Left colon (tissue), 2 donors: ENCODE measurements around the gene CPLX1. TPM values are rescaled to one million over a fixed set of nuclear protein-coding genes. Genes with fewer than 3 reads are reported as not detected.
"Not testable (repeated sequence)": the region's sequence is repeated elsewhere in the genome, so short reads cannot be mapped to it uniquely, and the experiment has no call there.

Source experiments
- ATAC-seq: fragments of 200-7000 bp; cut with Tn5 transposase; one replicate; pipeline ENCODE4 v1.9.1; 2020; ENCODE audit warnings: mild to moderate bottlenecking, moderate library complexity
- DNase-seq, 2 donors: peaks; one replicate each; pipeline ENCODE4 v3.0.0-alpha.2; 2020
- intact Hi-C, 2 donors: fragments of 100-400 bp; cut with DNase I in 1 of 2; cut with micrococcal nuclease in 1 of 2; formaldehyde crosslinking; loops; one replicate each; pipeline versions ENCODE4 v1.11.2 to v1.14.0; 2022; cut with DNase I, micrococcal nuclease
- total RNA-seq, 2 donors: library from RNA; stranded (reverse); fragmentation: NEBNext Ultra II Directional; extraction: Animal tissue kit (Norgen Biotek cat#: 25700); gene quantifications; one replicate each; pipeline ENCODE4 v1.2.1, GENCODE V29; 2021
- donor health status: DM: no; HTN: no; CAD: no.
- donor health status: DM: yes; HTN: yes; CAD: no.

The CPLX1 gene
- total RNA-seq, 2 donors from 2014 or later = 2.7 to 3.5 TPM

- ATAC-seq = no peak
- DNase-seq = no peak
- intact Hi-C loops = no loop called here
Measured at GRCh38 chr4:769511-769910, 56.4 kb downstream of the CPLX1 start.

GRCh38 chr4:768995-769394, 56.9 kb downstream of the CPLX1 start:
- intact Hi-C loops = no loop called here
- ATAC-seq (no peak), DNase-seq (no peak)

GRCh38 chr4:768076-768475, 57.9 kb downstream of the CPLX1 start:
- DNase-seq (no peak), ATAC-seq (no peak)
- intact Hi-C loops = no loop called here

- intact Hi-C loops = no loop called here
- ATAC-seq (no peak), DNase-seq (no peak)
Measured at GRCh38 chr4:766559-767283, 59.2 kb downstream of the CPLX1 start.

- intact Hi-C loops = no loop called here
- ATAC-seq = no peak
- DNase-seq = no peak
Measured at GRCh38 chr4:766152-766515, 59.8 kb downstream of the CPLX1 start.

GRCh38 chr4:764405-765169, 61.3 kb downstream of the CPLX1 start:
- DNase-seq (no peak), ATAC-seq (peak; percentile 3)
- intact Hi-C loops = no loop called here

- intact Hi-C loops = no loop called here
- ATAC-seq = peak; percentile 8
Measured at GRCh38 chr4:763922-764321, 62.0 kb downstream of the CPLX1 start.

GRCh38 chr4:763191-763810, 62.6 kb downstream of the CPLX1 start:
- intact Hi-C loops = no loop called here
- no peak for DNase-seq
- no peak for ATAC-seq

More at GRCh38 chr4:763922-764321, 62.0 kb downstream of the CPLX1 start:
- no peak for DNase-seq

GRCh38 chr4:762211-763190, 63.4 kb downstream of the CPLX1 start:
- ATAC-seq (peak; percentile 55), DNase-seq (no peak)
- intact Hi-C loops = no loop called here

GRCh38 chr4:761739-762138, 64.2 kb downstream of the CPLX1 start:
- intact Hi-C loops = no loop called here
- DNase-seq (no peak), ATAC-seq (no peak)

- intact Hi-C loops = no loop called here
- ATAC-seq (no peak), DNase-seq (no peak)
Measured at GRCh38 chr4:761086-761485, 64.8 kb downstream of the CPLX1 start.

- no peak for ATAC-seq
- intact Hi-C loops = no loop called here
- DNase-seq = no peak
Measured at GRCh38 chr4:760616-761015, 65.3 kb downstream of the CPLX1 start.

GRCh38 chr4:759810-760209, 66.1 kb downstream of the CPLX1 start:
- intact Hi-C loops, ATAC-seq, DNase-seq: not testable (repeated sequence)

- DNase-seq = no peak
- no peak for ATAC-seq
- intact Hi-C loops = no loop called here
Measured at GRCh38 chr4:757111-757510, 68.8 kb downstream of the CPLX1 start.

- ATAC-seq (peak; percentile 17), DNase-seq (no peak)
- intact Hi-C loops = no loop called here
Measured at GRCh38 chr4:754221-755120, 71.5 kb downstream of the CPLX1 start.

GRCh38 chr4:753186-753585, 72.7 kb downstream of the CPLX1 start:
- intact Hi-C loops, DNase-seq, ATAC-seq: not testable (repeated sequence)

- intact Hi-C loops = no loop called here
- ATAC-seq (no peak), DNase-seq (no peak)
Measured at GRCh38 chr4:752196-752861, 73.6 kb downstream of the CPLX1 start.
